BE2C (cell line): ENCODE measurements around the gene ZFYVE16.
A peak's percentile ranks its signal among the peaks of the same experiment; 100 is the strongest.
"Not testable (repeated sequence)": the region's sequence is repeated elsewhere in the genome, so short reads cannot be mapped to it uniquely, and the experiment has no call there.

Source experiments
- DNase-seq: peaks from one replicate; pipeline ENCODE4 v3.0.0-alpha.2; 2020
- H3K27me3 ChIP-seq: fragments of 250-450 bp; sonication (Bioruptor Pico); 2 replicates; pipeline ENCODE4 v1.5.1; 2020; ENCODE audit warnings: mild to moderate bottlenecking
- H3K36me3 ChIP-seq: fragments of 250-450 bp; sonication (Bioruptor Pico); 2 replicates; pipeline ENCODE4 v1.5.1; 2020; ENCODE audit warnings: mild to moderate bottlenecking
- H3K4me1 ChIP-seq: fragments of 250-450 bp; sonication (Bioruptor Pico); 2 replicates; pipeline ENCODE4 v1.5.1; 2020
- H3K4me3 ChIP-seq: 2 replicates; pipeline ENCODE4 v1.5.1; 2011; ENCODE audit warnings: low read depth, low read length
- H3K9me3 ChIP-seq: fragments of 250-450 bp; sonication (Bioruptor Pico); 2 replicates; pipeline ENCODE4 v1.5.1; 2020
- TF ChIP-seq, protein P1 (sequence below): IDR thresholded peaks from 2 replicates; pipeline ENCODE4 v1.5.1; 2012; ENCODE audit warnings: mild to moderate bottlenecking, low read depth, low read length

ZFYVE16 gene

DNA sequence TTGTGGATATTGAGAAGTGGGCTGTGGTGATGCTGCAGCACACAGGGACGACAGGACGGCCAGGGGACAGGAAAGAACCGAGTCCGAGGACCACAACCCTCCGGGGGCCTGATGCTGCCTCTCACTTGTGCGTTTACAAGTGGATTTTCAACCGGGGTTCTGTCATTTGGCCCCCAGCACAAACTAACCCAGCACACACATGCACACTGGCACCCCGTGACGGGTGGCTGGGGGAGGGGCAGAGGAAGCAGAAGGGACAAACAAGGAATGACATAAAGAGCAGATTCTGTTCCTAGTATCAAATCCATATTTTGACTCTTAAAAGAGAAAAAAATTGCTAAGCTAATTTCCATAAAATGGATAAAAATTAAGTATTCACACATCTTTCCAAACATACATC is 18.3 kb upstream of the ZFYVE16 start:
- H3K4me1 ChIP-seq, result no peaks in the 10 kb centered on the region
- no peak overlapping the region for H3K4me3 ChIP-seq
- TF ChIP-seq, protein P1, sequence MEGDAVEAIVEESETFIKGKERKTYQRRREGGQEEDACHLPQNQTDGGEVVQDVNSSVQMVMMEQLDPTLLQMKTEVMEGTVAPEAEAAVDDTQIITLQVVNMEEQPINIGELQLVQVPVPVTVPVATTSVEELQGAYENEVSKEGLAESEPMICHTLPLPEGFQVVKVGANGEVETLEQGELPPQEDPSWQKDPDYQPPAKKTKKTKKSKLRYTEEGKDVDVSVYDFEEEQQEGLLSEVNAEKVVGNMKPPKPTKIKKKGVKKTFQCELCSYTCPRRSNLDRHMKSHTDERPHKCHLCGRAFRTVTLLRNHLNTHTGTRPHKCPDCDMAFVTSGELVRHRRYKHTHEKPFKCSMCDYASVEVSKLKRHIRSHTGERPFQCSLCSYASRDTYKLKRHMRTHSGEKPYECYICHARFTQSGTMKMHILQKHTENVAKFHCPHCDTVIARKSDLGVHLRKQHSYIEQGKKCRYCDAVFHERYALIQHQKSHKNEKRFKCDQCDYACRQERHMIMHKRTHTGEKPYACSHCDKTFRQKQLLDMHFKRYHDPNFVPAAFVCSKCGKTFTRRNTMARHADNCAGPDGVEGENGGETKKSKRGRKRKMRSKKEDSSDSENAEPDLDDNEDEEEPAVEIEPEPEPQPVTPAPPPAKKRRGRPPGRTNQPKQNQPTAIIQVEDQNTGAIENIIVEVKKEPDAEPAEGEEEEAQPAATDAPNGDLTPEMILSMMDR, result no peak
- H3K9me3 ChIP-seq, result no peaks in the 10 kb centered on the region; the same call in 1 of the 2 replicates
- no peak for DNase-seq
- H3K27me3 ChIP-seq, result no peaks in the 10 kb centered on the region
- no peaks in the 10 kb centered on the region for H3K36me3 ChIP-seq

- not testable (repeated sequence) for H3K4me3 ChIP-seq, DNase-seq, H3K9me3 ChIP-seq
Observed at GRCh38 chr5:80390413-80390812, 17.5 kb upstream of the ZFYVE16 start.

GRCh38 chr5:80391267-80391666 is 16.6 kb upstream of the ZFYVE16 start:
- H3K9me3 ChIP-seq, DNase-seq, H3K27me3 ChIP-seq, H3K4me1 ChIP-seq, H3K36me3 ChIP-seq, H3K4me3 ChIP-seq: not testable (repeated sequence)

More at GRCh38 chr5:80390413-80390812, 17.5 kb upstream of the ZFYVE16 start:
- not testable (repeated sequence) for H3K4me1 ChIP-seq, H3K36me3 ChIP-seq, H3K27me3 ChIP-seq

DNA sequence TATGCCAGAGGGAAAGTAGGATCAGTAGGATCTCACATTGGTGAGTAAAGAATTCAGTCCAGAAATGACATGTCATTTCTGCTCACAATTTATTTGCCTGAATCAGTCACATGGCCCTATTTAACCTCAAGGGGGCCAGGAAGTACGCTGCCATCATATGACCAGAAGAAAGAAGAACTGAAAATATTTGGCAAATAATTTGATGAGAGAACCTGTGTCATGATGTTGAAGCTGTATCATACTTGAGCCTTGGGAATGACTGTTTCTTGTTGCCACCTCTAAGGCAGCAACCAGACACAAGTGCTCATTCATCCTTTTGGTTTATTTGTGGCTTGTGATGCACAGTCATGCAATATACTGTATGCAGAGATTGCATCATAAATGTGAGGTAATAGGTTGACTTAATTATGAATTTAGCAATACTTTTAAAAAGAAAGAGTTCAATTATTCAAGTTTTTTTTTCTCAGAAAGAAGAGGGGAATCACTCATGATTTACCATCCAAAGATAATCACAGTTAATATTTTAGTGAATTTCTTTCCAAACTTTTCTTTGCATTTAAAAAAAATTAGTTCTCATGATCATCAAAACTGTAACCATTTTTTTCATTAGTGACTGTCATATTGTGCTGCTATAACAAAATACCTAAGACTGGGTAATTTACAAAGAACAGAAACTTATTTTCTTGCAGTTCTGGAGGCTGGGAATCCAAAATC is 8.2 kb upstream of the ZFYVE16 start:
- no peaks in the 10 kb centered on the region for H3K9me3 ChIP-seq
- no peaks in the 10 kb centered on the region for H3K27me3 ChIP-seq
- no peak for DNase-seq
- TF ChIP-seq, protein P1, result peak; percentile 11; the same call in 1 of the 2 replicates
- H3K4me3 ChIP-seq, result no peak overlapping the region
- peaks cover 11% of the 10 kb centered on the region for H3K4me1 ChIP-seq
- no peaks in the 10 kb centered on the region for H3K36me3 ChIP-seq

DNA sequence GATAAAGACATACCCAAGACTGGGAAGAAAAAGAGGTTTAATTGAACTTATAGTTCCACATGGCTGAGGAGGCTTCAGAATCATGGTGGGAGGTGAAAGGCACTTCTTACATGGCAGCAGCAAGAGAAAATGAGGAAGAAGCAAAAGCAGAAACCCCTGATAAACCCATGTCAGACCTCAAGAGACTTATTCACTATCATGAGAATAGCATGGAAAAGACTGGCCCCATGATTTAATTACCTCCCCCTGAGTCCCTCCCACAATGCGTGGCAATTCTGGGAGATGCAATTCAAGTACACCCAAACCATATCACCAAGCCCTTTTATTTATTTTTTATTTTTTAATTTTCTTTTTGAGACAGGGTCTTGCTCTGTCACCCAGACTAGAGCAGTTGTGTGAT is 7.5 kb upstream of the ZFYVE16 start:
- peaks cover 11% of the 10 kb centered on the region for H3K4me1 ChIP-seq
- not testable (repeated sequence) for H3K9me3 ChIP-seq, DNase-seq, H3K4me3 ChIP-seq, H3K27me3 ChIP-seq, H3K36me3 ChIP-seq

DNA sequence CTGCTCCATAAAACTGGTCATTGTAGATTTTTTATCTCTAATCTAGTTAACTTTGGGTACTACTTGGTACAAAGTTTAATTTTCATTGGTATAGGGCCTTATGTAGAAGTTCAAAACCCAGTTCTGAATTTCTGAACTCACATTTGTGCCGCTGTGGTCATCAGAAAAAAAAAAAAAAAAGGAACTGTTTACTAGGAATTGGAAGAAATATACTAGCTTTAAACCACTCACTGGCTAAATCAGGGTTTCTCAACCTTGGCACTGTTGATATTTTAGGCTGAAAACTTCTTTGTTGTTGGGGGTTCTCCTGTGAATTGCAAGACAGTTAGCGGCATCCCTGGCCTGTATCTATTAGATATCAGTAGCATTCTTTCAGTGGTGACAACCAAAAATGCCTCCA is 4.1 kb upstream of the ZFYVE16 start:
- Histone ChIP-seq H3K27me3 (no peaks in the 10 kb centered on the region), H3K4me1 (peaks cover 11% of the 10 kb centered on the region)
- TF ChIP-seq, protein P1, result no peak

DNA sequence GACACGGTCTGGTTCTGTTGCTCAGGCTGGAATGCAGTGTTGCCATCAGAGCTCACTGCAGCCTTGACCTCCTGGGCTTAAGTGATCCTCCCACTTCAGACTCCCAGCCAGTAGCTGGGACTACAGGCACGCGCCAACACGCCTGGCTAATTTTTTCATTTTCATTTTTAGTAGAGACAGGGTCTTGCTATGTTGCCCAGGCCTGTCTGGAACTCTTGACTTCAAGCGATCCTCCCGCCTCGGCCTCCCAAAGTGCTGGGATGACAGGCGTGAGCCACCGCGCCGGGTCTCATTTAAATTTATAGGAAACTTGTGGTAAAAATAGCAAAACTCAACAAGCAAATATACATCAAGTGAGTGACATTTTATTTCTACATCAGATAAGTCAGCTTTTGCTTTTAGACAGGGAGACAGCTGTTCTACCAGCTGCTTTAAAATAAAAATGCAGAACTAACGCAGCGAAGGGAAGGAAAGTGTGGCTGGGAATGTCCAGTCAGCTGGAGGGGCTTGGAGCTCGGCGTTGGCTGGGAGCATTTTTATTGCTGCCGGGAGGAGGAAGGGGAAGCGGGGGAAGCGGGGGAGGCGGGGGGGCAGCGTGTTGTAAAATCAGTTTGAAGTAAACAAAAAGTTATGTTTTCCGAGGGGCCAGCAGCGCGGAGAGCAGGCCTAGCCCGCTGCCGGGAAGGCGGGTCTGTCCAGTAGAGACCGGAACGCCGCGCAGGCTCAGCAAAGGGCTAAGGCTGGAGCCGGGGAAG is 707 bp upstream of the ZFYVE16 start:
- H3K9me3 ChIP-seq, result no peaks in the 10 kb centered on the region
- H3K27me3 ChIP-seq, result no peaks in the 10 kb centered on the region
- H3K36me3 ChIP-seq, result no peaks in the 10 kb centered on the region; the same call in 1 of the 2 replicates
- TF ChIP-seq, protein P1, result no peak
- no peak for DNase-seq
- no peaks in the 10 kb centered on the region; the same call in 1 of the 2 replicates for H3K4me1 ChIP-seq
- H3K4me3 ChIP-seq, result peak overlapping the region; percentile 89

More for the DNA sequence above, 4.1 kb upstream of the ZFYVE16 start:
- DNase-seq, result no peak
- no peak overlapping the region for H3K4me3 ChIP-seq
- no peaks in the 10 kb centered on the region for H3K9me3 ChIP-seq
- no peaks in the 10 kb centered on the region; the same call in 1 of the 2 replicates for H3K36me3 ChIP-seq
